ENCODE results near the gene ANKRD45.
"Not testable (repeated sequence)": the region's sequence is repeated elsewhere in the genome, so short reads cannot be mapped to it uniquely, and the experiment has no call there.

ANKRD45 gene, protein sequence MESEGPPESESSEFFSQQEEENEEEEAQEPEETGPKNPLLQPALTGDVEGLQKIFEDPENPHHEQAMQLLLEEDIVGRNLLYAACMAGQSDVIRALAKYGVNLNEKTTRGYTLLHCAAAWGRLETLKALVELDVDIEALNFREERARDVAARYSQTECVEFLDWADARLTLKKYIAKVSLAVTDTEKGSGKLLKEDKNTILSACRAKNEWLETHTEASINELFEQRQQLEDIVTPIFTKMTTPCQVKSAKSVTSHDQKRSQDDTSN

GRCh38 chr1:173669491-173669941, at the start of gene ANKRD45:
ANKRD45 (minus strand) TSS chr1:173669851; CDS start chr1:173659418, 10,433 bp downstream.
- peak in 53 of 58 donors; percentile 2 to 70 (median 25) for DNase-seq

DNA sequence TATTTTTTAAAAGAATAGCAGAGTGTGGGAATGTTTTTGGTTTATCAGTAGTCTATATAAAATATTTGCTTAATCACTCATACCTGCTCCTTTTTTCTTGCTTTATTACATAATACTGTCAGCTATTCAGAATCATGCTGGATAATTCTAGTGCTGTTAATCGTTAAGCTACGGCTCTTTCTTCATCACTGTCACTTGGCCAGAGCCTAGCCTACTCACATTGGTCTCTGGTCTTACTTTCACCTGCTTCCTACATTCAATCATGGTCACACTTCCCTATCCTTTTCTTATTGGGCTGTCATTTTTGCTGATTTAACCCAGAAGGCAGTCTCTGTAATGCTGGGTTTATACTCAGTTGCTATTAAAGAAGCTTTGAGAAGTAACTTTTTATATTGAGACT, 47.6 kb upstream of the ANKRD45 start:
- no peak for DNase-seq

DNA sequence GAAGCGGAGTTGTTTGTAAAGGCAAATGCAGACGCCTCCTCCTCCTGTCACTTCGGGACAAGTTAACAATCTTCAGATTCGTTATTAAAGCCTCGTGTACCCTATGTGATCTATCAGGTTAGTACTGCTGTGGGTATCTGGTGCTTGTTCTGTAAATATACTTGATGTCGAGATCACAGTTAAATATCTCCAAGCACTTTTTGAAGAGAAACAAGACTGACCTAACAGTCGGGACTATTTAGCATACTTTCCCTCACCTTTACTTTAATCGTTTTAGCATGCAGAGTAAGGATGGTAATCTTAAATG, 45.8 kb upstream of the ANKRD45 start:
- DNase-seq, result no peak

- peak; percentile 9 to 86 (median 68) for DNase-seq
Measured at GRCh38 chr1:173714759-173715537, 45.3 kb upstream of the ANKRD45 start, which contains the start of gene KLHL20. KLHL20 (plus strand) TSS chr1:173714981; CDS start chr1:173716044, 1,063 bp downstream.

DNA sequence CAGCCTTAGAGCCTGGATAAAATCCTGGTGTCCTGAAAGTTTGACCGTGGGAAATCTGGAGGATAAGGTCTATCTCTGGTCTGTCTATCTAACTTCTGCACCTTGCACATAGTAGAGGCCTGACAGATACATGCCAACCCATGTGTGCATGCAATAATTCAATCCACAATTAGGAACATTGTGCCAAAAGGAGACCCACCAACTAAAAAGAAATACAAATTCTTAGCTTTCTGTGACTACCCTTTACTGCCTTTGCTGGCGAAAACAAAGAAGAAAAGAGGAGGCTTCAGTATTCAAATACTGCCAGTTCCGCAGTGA, 44.7 kb upstream of the ANKRD45 start:
- no peak for DNase-seq

DNA sequence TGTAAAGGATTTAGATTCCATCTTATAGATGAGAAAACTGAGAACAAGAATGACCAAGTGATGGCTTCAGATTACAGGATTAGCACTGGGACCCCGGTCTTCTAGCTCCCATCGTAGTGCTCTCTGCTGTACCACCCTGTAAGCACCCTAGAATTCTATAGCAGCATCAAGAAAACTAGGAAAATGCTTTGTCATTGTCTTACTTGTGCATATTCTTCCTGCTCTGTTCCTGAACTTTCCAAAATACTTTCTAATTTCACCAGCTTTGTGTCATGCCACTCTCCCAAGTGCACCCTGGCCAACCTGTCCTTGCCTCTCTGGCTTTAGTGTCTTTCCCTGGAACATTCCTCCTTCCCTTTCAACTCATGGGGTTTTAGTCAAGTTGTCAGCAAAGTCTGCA, 39.1 kb upstream of the ANKRD45 start:
- DNase-seq, result no peak

GRCh38 chr1:173705117-173705516, 35.5 kb upstream of the ANKRD45 start:
- no peak for DNase-seq

- no peak for DNase-seq
Measured at GRCh38 chr1:173702736-173703135, 33.1 kb upstream of the ANKRD45 start.

GRCh38 chr1:173701299-173701698, 31.6 kb upstream of the ANKRD45 start:
- not testable (repeated sequence) for DNase-seq

- DNase-seq, result no peak
Measured at GRCh38 chr1:173693238-173693637, 23.6 kb upstream of the ANKRD45 start.

DNA sequence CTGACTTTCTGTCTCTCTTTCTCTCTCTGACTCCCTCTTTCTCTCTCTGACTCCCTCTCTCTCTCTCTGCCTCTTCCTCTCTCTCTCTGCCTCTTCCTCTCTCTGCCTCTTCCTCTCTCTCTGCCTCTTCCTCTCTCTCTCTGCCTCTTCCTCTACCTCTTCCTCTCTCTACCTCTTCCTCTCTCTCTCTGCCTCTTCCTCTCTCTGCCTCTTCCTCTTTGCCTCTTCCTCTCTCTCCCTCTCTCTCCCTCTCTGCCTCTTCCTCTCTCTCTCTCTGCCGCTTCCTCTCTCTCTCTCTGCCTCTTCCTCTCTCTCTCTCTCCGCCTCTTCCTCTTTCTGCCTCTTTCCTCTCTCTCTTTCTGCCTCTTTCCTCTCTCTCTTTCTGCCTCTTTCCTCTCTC, 18.6 kb upstream of the ANKRD45 start:
- no peak for DNase-seq

DNA sequence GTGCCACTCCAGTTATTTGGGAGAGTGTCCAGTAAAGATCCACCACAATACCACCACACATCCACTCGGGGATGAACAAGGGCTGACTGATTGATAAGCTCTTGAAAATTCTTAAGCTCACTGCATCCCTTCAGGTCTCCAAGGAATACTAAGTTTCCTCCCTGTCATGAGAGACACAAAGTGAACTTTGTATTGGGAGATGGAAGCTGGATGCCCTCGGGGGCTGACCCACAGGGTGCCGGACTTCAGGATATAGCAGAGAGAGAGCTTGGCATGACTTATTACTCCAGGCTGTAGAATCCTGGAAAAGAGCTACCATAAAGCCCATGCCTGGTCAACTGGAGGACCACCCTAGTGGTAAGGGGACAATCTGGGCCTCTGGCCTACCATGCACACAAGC, 15.5 kb upstream of the ANKRD45 start:
- not testable (repeated sequence) for DNase-seq

DNA sequence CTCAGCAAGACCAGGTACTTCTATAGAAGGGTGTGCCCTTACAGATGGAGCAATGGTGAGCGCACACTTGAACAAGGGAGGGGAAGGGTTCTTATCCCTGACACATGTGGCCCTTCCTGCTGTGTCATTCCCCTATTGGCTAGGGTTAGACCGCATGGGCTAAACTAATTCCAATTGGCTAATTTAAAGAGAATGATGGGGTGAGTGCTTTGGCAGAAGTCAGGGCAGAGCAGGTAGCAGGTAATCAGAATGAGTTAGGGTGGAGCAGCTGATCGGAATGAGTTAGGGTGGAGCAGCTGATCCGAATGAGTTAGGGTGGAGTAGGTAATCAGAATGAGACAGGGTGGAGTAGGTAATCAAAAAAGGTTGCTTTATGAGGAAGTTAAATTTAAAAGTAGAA, 14.2 kb upstream of the ANKRD45 start:
- DNase-seq, result not testable (repeated sequence)

DNA sequence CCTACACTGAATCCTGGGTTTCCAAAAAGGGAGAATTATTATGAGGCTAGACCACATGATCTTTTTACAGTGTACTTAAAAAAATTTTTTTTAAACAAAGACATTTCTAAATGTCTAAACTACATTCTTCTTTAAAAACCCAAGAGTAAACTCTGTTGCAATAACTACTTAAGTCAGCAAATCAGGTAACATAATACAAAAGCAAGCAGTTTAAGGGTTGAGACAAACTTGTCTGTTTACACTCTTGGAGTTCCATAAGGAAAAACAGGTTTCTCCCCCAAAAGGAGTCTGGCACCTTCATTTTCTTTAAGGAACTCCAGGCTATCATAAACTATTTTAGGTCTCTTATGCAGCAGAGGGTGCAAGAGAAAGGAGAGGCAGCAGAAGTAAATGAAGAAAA, 12.5 kb upstream of the ANKRD45 start:
- DNase-seq, result no peak

GRCh38 chr1:173680152-173680551, 10.5 kb upstream of the ANKRD45 start:
- not testable (repeated sequence) for DNase-seq

GRCh38 chr1:173674496-173674895, 4.8 kb upstream of the ANKRD45 start:
- not testable (repeated sequence) for DNase-seq

GRCh38 chr1:173666646-173667045, 3.0 kb downstream of the ANKRD45 start:
- no peak for DNase-seq

DNA sequence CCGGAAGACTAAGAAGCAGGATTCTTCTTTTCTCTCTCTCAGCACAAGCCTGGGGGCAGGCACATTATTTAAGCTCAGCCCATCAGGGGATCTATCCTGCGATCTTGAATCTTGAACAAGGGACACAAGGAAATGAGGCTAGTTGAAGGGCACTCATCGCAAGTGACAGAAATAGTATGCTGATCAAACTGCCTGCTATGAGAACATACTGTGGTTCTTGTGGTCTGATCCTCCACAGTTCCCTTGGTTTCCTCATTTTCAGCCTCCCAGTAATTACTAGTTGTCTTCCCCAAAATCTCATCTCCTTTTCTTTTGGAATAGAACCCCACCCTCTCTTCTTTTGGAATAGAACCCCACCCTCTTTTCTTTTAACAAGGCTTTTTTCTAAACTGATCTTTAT, 6.5 kb downstream of the ANKRD45 start:
- no peak for DNase-seq

DNA sequence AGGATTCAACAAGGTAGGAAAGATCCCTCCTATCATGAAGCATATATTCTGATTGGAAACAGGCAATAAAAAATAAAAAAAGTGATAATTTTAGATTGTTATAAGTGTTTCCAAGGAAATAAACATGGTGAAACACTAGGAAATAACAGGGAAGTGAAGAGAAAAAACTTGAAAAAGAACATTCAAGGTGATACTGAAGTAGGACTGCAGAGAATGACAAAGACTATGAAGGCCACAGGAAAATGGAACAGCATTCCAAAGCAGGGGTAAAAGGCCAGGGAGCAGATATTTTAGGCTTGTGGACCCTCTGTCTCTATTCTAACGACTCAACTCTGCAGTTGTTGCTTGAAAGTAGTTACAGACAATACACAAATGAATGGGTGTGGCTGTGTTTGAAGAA, 7.9 kb downstream of the ANKRD45 start:
- DNase-seq, result no peak

GRCh38 chr1:173661271-173661670, 8.4 kb downstream of the ANKRD45 start:
- no peak for DNase-seq

- no peak for DNase-seq
Measured at GRCh38 chr1:173660306-173660705, 9.3 kb downstream of the ANKRD45 start.

- DNase-seq, result no peak
Measured at GRCh38 chr1:173648880-173649605, 20.6 kb downstream of the ANKRD45 start.

Data from anterior cingulate cortex (tissue), 58 donors.